HG03196 (cell line): ENCODE results near the gene JPH3.

Experiments
- ATAC-seq: cut with Tn5 transposase; IDR thresholded peaks from one replicate; pipeline ENCODE4 v1.9.1; 2021; ENCODE audit not compliant: unreplicated experiment

The JPH3 gene

GRCh38 chr16:87602001-87602775 lies at the start of gene JPH3:
Gene JPH3 (plus strand): TSS chr16:87602508. CDS start chr16:87603147, 639 bp downstream.
- no peak for ATAC-seq

- no peak for ATAC-seq
These were observed 49.3 kb upstream of the JPH3 start for GRCh38 chr16:87552772-87553573.

GRCh38 chr16:87554754-87555427 lies 47.4 kb upstream of the JPH3 start:
- ATAC-seq, result no peak

- no peak for ATAC-seq
These were observed 46.7 kb upstream of the JPH3 start for GRCh38 chr16:87555647-87556046.

- ATAC-seq, result no peak
These were observed 45.3 kb upstream of the JPH3 start for GRCh38 chr16:87556941-87557459.

GRCh38 chr16:87558682-87559081 lies 43.6 kb upstream of the JPH3 start:
- no peak for ATAC-seq

GRCh38 chr16:87559945-87560344 lies 42.4 kb upstream of the JPH3 start:
- no peak for ATAC-seq

- no peak for ATAC-seq
These were observed 41.7 kb upstream of the JPH3 start for GRCh38 chr16:87560428-87561199.

- no peak for ATAC-seq
These were observed 40.9 kb upstream of the JPH3 start for GRCh38 chr16:87561200-87562105.

- no peak for ATAC-seq
These were observed 40.1 kb upstream of the JPH3 start for GRCh38 chr16:87562201-87562600.

GRCh38 chr16:87563022-87563421 lies 39.3 kb upstream of the JPH3 start:
- ATAC-seq, result no peak

GRCh38 chr16:87563714-87564523 lies 38.4 kb upstream of the JPH3 start:
- ATAC-seq, result no peak

GRCh38 chr16:87564524-87564778 lies 37.9 kb upstream of the JPH3 start:
- no peak for ATAC-seq

- no peak for ATAC-seq
These were observed 32.4 kb upstream of the JPH3 start for GRCh38 chr16:87569601-87570571.

GRCh38 chr16:87570572-87570937 lies 31.8 kb upstream of the JPH3 start:
- no peak for ATAC-seq

- ATAC-seq, result no peak
These were observed 31.1 kb upstream of the JPH3 start for GRCh38 chr16:87570938-87571867.

GRCh38 chr16:87571868-87572244 lies 30.5 kb upstream of the JPH3 start:
- no peak for ATAC-seq
